Measurements from ENCODE around the gene LRMDA. TPM values are rescaled to one million over a fixed set of nuclear protein-coding genes. Genes with fewer than 3 reads are reported as not detected.

The LRMDA gene
- total RNA-seq, 4 donors from 2014 or later: 12.0 to 15.9 (median 13.9) TPM

DNA sequence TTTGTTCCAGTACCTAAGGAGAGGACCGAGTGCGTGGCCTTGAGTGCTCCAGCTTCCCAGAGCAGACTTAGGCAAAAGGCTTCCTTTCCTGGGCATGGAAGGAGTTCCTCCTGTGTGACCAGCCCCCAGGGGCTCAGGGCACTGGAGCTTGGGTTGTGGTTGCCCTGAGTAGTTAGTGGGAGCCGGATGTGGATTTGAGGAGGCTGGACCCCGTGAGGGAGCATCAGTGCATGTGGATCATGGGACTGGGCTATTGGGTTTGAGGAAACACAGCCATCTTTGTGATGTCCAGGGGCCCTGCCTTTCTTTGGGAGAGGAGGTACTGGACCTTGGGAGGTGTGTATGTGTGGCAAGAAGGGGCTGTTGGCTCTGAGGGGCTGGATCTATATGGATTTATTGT is 8.4 kb downstream of the LRMDA start:
- ATAC-seq (ENCODE audit: low FRiP score) (no peak), DNase-seq (ENCODE audit: low spot score) (no peak)
- TF ChIP-seq, protein P1, sequence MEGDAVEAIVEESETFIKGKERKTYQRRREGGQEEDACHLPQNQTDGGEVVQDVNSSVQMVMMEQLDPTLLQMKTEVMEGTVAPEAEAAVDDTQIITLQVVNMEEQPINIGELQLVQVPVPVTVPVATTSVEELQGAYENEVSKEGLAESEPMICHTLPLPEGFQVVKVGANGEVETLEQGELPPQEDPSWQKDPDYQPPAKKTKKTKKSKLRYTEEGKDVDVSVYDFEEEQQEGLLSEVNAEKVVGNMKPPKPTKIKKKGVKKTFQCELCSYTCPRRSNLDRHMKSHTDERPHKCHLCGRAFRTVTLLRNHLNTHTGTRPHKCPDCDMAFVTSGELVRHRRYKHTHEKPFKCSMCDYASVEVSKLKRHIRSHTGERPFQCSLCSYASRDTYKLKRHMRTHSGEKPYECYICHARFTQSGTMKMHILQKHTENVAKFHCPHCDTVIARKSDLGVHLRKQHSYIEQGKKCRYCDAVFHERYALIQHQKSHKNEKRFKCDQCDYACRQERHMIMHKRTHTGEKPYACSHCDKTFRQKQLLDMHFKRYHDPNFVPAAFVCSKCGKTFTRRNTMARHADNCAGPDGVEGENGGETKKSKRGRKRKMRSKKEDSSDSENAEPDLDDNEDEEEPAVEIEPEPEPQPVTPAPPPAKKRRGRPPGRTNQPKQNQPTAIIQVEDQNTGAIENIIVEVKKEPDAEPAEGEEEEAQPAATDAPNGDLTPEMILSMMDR (IDR thresholded peaks at IDR 0.05): no peak

DNA sequence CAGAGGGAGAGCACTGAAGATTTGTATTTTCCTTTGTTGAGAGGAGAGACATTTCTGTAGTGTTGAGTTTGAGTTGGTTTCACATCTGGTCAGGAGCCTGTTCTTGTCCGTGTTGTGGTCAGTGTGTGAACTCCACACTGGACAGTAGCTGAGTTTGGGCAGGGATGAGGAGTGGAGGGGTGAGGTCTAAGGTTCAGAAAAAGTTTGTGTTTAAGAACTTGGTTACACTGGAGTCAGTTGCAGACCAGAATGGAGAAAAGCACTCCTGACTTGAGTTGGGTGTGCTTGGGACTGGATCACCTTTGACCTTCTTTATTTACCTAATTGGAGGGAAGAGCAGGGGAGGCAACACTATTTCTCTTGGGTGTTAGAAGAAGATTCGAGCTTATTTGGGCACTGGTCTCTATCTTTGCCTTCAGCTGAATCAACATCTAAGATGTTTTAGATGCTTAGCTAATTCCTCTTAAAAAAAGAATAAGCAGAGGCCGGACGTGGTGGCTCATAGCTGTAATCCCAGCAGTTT is 8.9 kb downstream of the LRMDA start:
- ATAC-seq (ENCODE audit: low FRiP score): no peak
- no peak for DNase-seq (ENCODE audit: low spot score)
- TF ChIP-seq, protein P1 (IDR thresholded peaks at IDR 0.05): no peak

DNA sequence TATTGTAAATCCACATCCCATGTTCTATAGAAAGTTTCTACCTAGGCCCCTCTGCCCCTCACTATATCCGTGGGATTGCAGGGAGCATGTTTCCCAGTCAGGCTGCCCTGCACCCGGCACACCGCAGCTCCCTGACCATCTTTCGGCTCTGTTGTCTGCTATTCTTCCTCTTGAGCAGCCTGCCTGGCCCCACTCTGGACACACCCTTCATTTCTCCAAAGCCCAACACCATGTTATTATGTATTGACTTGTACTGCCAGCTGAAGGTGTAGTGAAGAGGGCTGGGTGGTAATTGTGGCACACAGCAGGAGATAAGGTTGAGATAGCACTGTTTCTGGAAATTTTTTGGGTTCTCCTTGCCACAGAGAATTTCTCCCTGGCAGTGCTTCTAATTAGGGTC is 9.8 kb downstream of the LRMDA start:
- TF ChIP-seq, protein P1 (IDR thresholded peaks at IDR 0.05): no peak
- DNase-seq (ENCODE audit: low spot score) (no peak), ATAC-seq (ENCODE audit: low FRiP score) (no peak)

DNA sequence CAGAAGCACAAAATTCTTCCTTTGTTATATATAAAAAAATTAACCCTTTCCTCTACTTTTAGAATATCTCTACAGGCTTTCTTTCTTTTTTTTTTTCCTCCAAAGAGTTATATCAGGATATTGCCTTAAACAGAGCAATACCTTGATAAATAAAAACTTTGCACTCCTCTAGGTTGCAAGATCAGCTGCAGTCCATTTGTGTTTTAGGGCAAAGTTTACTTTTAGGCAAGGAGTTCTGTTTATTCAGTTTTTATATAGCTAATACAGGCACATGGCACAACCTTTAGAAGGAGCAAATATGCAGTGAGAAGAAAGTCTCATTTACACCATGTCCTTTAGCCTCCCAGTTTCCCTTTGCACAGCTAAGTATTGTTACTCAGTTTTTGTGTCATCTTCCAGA is 10.3 kb downstream of the LRMDA start:
- ATAC-seq (ENCODE audit: low FRiP score) (no peak), DNase-seq (ENCODE audit: low spot score) (no peak)
- TF ChIP-seq, protein P1 (IDR thresholded peaks at IDR 0.05): no peak

DNA sequence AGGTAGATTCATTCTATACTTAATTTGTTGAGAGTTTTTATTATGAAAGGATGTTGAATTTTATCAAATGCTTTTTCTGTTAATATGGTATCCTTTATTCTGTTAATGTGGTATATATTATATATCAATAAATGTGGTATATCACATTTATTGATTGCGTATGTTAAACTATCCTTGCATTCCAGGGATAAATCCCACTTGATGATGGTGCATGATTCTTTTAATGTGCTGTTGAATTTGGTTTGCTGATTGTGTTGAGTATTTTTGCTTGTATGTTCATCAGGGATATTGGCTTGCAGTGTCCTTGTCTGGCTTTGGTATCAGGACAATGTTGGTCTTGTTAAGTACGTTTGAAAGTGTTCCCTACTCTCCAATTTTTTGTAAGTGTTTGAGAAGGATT is 11.9 kb downstream of the LRMDA start:
- ATAC-seq (ENCODE audit: low FRiP score) (no peak), DNase-seq (ENCODE audit: low spot score) (no peak)
- TF ChIP-seq, protein P1 (IDR thresholded peaks at IDR 0.05): no peak

DNA sequence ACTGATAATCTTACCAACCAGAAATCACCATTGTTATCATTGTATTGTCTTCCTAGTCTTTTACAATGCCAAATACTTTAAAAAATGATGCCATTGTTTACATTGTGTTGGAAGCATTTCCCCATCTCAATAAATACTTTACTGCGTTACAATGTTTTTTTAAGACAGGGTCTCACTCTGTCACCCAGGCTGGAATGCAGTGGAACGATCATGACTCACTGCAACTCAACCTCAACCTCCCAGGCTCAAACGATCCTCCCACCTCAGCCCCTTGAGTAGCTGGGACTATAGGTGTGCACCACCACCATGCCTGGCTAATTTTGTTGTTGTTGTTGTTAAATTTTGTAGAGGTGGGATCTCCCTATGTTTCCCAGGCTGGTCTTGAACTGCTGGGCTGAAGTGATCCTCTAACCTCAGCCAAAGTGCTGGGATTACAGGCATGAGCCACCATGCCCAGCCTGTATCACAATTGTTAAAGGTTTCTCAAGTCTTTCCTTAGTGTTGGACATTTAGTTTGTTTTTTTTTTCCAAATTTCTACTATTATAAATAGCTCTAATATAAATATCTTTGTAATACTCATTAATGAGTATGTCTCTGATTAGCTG is 13.5 kb downstream of the LRMDA start:
- DNase-seq (ENCODE audit: low spot score): no peak
- ATAC-seq (ENCODE audit: low FRiP score): no peak
- TF ChIP-seq, protein P1 (IDR thresholded peaks at IDR 0.05): no peak

DNA sequence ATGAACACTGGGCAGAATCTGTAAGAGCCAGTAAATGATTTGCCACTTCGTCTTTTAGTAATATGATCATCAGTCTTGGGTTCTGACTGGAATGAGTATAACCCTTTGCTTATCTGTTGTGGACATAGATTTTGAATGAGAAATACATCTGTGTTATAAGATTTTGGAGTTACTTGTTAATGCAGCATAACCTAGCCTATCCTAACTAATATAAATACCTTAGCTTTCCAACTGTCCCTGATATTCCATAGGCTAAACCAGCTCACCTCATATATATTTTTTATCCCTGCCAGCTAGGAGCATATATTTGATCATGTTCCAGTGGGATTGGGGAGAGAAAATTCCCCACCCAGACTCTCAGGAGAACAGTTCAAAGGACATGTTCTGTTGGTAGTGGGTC is 15.1 kb downstream of the LRMDA start:
- TF ChIP-seq, protein P1 (IDR thresholded peaks at IDR 0.05): no peak
- DNase-seq (ENCODE audit: low spot score) (no peak), ATAC-seq (ENCODE audit: low FRiP score) (no peak)

Data from omental fat pad (tissue), 4 donors.